Dedifferentiated amniotic fluid mesenchymal stem cell (primary cell): ENCODE results near the gene LRRC56.

ENCODE experiments used
- DNase-seq: peaks from one replicate; pipeline ENCODE4 v3.0.0-alpha.2; 2016; ENCODE audit errors: extremely low spot score

LRRC56 gene

GRCh38 chr11:575313-575995 is 38.1 kb downstream of the LRRC56 start:
- DNase-seq = no peak

- DNase-seq = peak; percentile 91
These were observed 38.9 kb downstream of the LRRC56 start, which contains the start of gene PHRF1 for GRCh38 chr11:575996-576768. Gene PHRF1 (plus strand): TSS chr11:576470. CDS start chr11:581513, 5,043 bp downstream.

- DNase-seq = no peak
These were observed 39.7 kb downstream of the LRRC56 start for GRCh38 chr11:576811-577610.

GRCh38 chr11:577611-577894 is 40.2 kb downstream of the LRRC56 start:
- no peak for DNase-seq

GRCh38 chr11:578276-579035 is 41.1 kb downstream of the LRRC56 start:
- DNase-seq = no peak

GRCh38 chr11:579830-580601 is 42.7 kb downstream of the LRRC56 start:
- DNase-seq = no peak

- no peak for DNase-seq
These were observed 44.0 kb downstream of the LRRC56 start for GRCh38 chr11:581342-581741.

- no peak for DNase-seq
These were observed 44.4 kb downstream of the LRRC56 start for GRCh38 chr11:581752-582151.

- no peak for DNase-seq
These were observed 47.0 kb downstream of the LRRC56 start for GRCh38 chr11:584287-584686.

- no peak for DNase-seq
These were observed 49.3 kb downstream of the LRRC56 start for GRCh38 chr11:586376-587316.

GRCh38 chr11:587546-587945 is 50.2 kb downstream of the LRRC56 start:
- no peak for DNase-seq

GRCh38 chr11:587978-588380 is 50.7 kb downstream of the LRRC56 start:
- no peak for DNase-seq

- no peak for DNase-seq
These were observed 52.5 kb downstream of the LRRC56 start for GRCh38 chr11:589798-590197.

- no peak for DNase-seq
These were observed 53.7 kb downstream of the LRRC56 start for GRCh38 chr11:590997-591396.

GRCh38 chr11:592501-592900 is 55.2 kb downstream of the LRRC56 start:
- no peak for DNase-seq

GRCh38 chr11:592918-593317 is 55.6 kb downstream of the LRRC56 start:
- DNase-seq = no peak

- DNase-seq = no peak
These were observed 56.0 kb downstream of the LRRC56 start for GRCh38 chr11:593347-593746.

GRCh38 chr11:595400-595799 is 58.1 kb downstream of the LRRC56 start:
- no peak for DNase-seq

GRCh38 chr11:596374-596773 is 59.0 kb downstream of the LRRC56 start:
- DNase-seq = no peak

- DNase-seq = no peak
These were observed 59.9 kb downstream of the LRRC56 start for GRCh38 chr11:597166-597725.
